K562 (cell line): ENCODE measurements around the gene ELMO1. TPM values are rescaled to one million over a fixed set of nuclear protein-coding genes. Genes with fewer than 3 reads are reported as not detected.

ENCODE experiments used
- ATF1 ChIP-seq, 2 experiments: fragments of 450-650 bp in 1 of 2; IDR thresholded peaks; 2 replicates each; pipeline ENCODE4 v1.6.1; 2016; ENCODE audit warnings: missing compliant biosample characterization in 1 of 2, missing genetic modification characterization in 1 of 2
- DDX20 ChIP-seq: fragments of 450-650 bp; IDR thresholded peaks from 2 replicates; pipeline ENCODE4 v1.6.1; 2016; ENCODE audit warnings: missing genetic modification characterization, low read depth, mild to moderate bottlenecking, missing compliant biosample characterization, moderate library complexity
- ELF4 ChIP-seq: fragments of 450-650 bp; formaldehyde crosslinking; IDR thresholded peaks from 2 replicates; pipeline ENCODE4 v1.4.0; 2022; ENCODE audit warnings: missing genetic modification characterization
- HNRNPH1 ChIP-seq: fragments of 200-400 bp; formaldehyde crosslinking; optimal IDR thresholded peaks from 2 replicates; pipeline ENCODE3; 2017; ENCODE audit warnings: low read depth, mild to moderate bottlenecking, low read length, moderate library complexity
- ILF3 ChIP-seq: fragments of 450-650 bp; IDR thresholded peaks from 2 replicates; pipeline ENCODE4 v1.6.1; 2018; ENCODE audit warnings: antibody characterized with exemption, mild to moderate bottlenecking, moderate library complexity, borderline replicate concordance
- MTA3 ChIP-seq: fragments of 450-650 bp; formaldehyde crosslinking; IDR thresholded peaks from 2 replicates; pipeline ENCODE4 v1.6.1; 2017; ENCODE audit warnings: mild to moderate bottlenecking, borderline replicate concordance
- NEUROD1 ChIP-seq: fragments of 150-350 bp; IDR thresholded peaks from 2 replicates; pipeline ENCODE4 v1.6.1; 2014; ENCODE audit warnings: borderline replicate concordance, low read length, low read depth; ENCODE audit not compliant: partially characterized antibody
- POLR2A ChIP-seq: fragments of 450-650 bp; conservative IDR thresholded peaks from 2 replicates; pipeline ENCODE4 v1.6.1; 2016
- POLR2AphosphoS5 ChIP-seq: IDR thresholded peaks from 2 replicates; pipeline ENCODE4 v1.6.1; 2011; ENCODE audit warnings: mild to moderate bottlenecking, low read depth, low read length, moderate library complexity; ENCODE audit not compliant: control insufficient read depth, insufficient read depth
- SMAD3 ChIP-seq: fragments of 450-650 bp; formaldehyde crosslinking; conservative IDR thresholded peaks from 2 replicates; pipeline ENCODE4 v1.4.0; 2020; ENCODE audit warnings: mild to moderate bottlenecking
- STAT5A ChIP-seq: IDR thresholded peaks from 2 replicates; pipeline ENCODE4 v1.6.1; 2012; ENCODE audit warnings: low read length, inconsistent platforms, borderline replicate concordance
- TAL1 ChIP-seq: fragments of 450-650 bp; IDR thresholded peaks from 2 replicates; pipeline ENCODE4 v1.6.1; 2016; ENCODE audit warnings: mild to moderate bottlenecking
- TRIM24 ChIP-seq, 2 experiments: fragments of 450-650 bp; IDR thresholded peaks; 2 replicates each; pipeline ENCODE4 v1.6.1; 2016
- ZNF197 ChIP-seq: fragments of 200-800 bp; sonication (Bioruptor generic); IDR thresholded peaks from 2 replicates; pipeline ENCODE4 v1.6.1; 2016; ENCODE audit warnings: low read depth, missing genetic modification characterization, missing compliant biosample characterization
- ZNF274 ChIP-seq: IDR thresholded peaks from 2 replicates; pipeline ENCODE4 v1.6.1; 2011; ENCODE audit warnings: low read depth, mild to moderate bottlenecking, low read length, moderate library complexity, borderline replicate concordance
- ZNF699 ChIP-seq: fragments of 250-450 bp; sonication (Bioruptor Pico); IDR thresholded peaks from 2 replicates; pipeline ENCODE4 v1.8.0; 2021; ENCODE audit warnings: mild to moderate bottlenecking, moderate library complexity; ENCODE audit not compliant: insufficient replicate concordance
- polyA plus RNA-seq, 8 experiments: library from polyadenylated mRNA; depleted of rRNA in 4 of 8; stranded (reverse) in 5 of 8; unstranded in 3 of 8; fragments of >200 nt; fragmentation: Nextera tagmentation in 2 of 8; fragmentation: Illumina TruSeq in 1 of 8; extraction: Ambion mirVana in 2 of 8; extraction: Trizol in 1 of 8; gene quantifications; 2 replicates each; pipeline versions ENCODE4 v1.2.1 to v1.2.3, GENCODE V29; 2011 to 2014; ENCODE audit warnings: inconsistent platforms in 1 of 8, missing spikeins in 1 of 8
- total RNA-seq, 7 experiments: library from RNA; depleted of rRNA in 6 of 7; stranded (reverse); fragments of >200 nt in 6 of 7; fragmentation: Illumina TruSeq in 2 of 7; extraction: Trizol in 2 of 7; gene quantifications; 2 replicates each; pipeline versions ENCODE4 v1.2.1 to v1.2.3, GENCODE V29; 2011 to 2021; ENCODE audit warnings: low replicate concordance in 1 of 7
- TF ChIP-seq, protein P1 (sequence below), 2 experiments: fragments of 450-650 bp; IDR thresholded peaks; 2 replicates each; pipeline ENCODE4 v1.6.1; 2018; ENCODE audit warnings: mild to moderate bottlenecking in 2 of 2, low read depth in 1 of 2; ENCODE audit not compliant: partially characterized antibody in 2 of 2
- TF ChIP-seq, protein P2 (sequence below): fragments of 450-650 bp; formaldehyde crosslinking; IDR thresholded peaks from 2 replicates; pipeline ENCODE4 v1.4.0; 2022; ENCODE audit warnings: mild to moderate bottlenecking, moderate library complexity
- TF ChIP-seq, protein P3 (sequence below): sonication (generic); IDR thresholded peaks from 2 replicates; pipeline ENCODE4 v1.6.1; 2016
- TF ChIP-seq, protein P4 (sequence below): fragments of 450-650 bp; IDR thresholded peaks from 2 replicates; pipeline ENCODE4 v1.6.1; 2016; ENCODE audit warnings: low read depth, mild to moderate bottlenecking, moderate library complexity

Gene ELMO1
- total and polyA plus RNA-seq, 9 of the 15 experiments (the other 6 are each of a cell fraction or from before 2014, with no cell fraction given): 0.36 to 7.2 (median 3.6) TPM

DNA sequence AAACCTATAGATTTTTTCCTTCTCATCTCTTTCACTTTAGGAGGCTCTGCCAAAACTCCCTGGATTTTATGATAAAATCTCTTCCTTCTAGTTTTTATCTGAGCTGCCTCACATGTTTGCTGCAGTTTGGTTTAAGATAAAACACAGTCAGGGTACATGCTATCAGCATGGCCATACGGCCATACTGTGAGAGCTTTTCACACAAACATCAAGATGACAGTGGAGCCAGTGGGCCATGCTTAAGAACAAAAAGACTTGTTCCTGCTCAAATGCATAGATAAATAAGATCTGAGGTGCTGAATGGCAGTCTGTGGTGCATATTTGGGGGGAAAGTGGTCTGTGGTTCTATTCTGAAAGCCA, 91.0 kb downstream of the ELMO1 start (continued):
- TF ChIP-seq, protein P1, sequence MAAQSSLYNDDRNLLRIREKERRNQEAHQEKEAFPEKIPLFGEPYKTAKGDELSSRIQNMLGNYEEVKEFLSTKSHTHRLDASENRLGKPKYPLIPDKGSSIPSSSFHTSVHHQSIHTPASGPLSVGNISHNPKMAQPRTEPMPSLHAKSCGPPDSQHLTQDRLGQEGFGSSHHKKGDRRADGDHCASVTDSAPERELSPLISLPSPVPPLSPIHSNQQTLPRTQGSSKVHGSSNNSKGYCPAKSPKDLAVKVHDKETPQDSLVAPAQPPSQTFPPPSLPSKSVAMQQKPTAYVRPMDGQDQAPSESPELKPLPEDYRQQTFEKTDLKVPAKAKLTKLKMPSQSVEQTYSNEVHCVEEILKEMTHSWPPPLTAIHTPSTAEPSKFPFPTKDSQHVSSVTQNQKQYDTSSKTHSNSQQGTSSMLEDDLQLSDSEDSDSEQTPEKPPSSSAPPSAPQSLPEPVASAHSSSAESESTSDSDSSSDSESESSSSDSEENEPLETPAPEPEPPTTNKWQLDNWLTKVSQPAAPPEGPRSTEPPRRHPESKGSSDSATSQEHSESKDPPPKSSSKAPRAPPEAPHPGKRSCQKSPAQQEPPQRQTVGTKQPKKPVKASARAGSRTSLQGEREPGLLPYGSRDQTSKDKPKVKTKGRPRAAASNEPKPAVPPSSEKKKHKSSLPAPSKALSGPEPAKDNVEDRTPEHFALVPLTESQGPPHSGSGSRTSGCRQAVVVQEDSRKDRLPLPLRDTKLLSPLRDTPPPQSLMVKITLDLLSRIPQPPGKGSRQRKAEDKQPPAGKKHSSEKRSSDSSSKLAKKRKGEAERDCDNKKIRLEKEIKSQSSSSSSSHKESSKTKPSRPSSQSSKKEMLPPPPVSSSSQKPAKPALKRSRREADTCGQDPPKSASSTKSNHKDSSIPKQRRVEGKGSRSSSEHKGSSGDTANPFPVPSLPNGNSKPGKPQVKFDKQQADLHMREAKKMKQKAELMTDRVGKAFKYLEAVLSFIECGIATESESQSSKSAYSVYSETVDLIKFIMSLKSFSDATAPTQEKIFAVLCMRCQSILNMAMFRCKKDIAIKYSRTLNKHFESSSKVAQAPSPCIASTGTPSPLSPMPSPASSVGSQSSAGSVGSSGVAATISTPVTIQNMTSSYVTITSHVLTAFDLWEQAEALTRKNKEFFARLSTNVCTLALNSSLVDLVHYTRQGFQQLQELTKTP (IDR thresholded peaks at IDR 0.05; ENCODE audit: low read depth in 1 of 2, partially characterized antibody in 2 of 2): peak in 1 of 2 experiments; percentile 31
- peak; percentile 95 for TF ChIP-seq TAL1
- TF ChIP-seq, protein P2, sequence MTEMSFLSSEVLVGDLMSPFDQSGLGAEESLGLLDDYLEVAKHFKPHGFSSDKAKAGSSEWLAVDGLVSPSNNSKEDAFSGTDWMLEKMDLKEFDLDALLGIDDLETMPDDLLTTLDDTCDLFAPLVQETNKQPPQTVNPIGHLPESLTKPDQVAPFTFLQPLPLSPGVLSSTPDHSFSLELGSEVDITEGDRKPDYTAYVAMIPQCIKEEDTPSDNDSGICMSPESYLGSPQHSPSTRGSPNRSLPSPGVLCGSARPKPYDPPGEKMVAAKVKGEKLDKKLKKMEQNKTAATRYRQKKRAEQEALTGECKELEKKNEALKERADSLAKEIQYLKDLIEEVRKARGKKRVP: 0 out of 2 replicates have a peak, but pooled peaks have one; percentile 41
- peak; percentile 87 for TF ChIP-seq STAT5A
- peak; percentile 55; the same call in 1 of the 2 replicates for TF ChIP-seq ZNF197
- no peak for TF ChIP-seq POLR2A
- no peak for TF ChIP-seq ZNF274
- 0 out of 2 replicates have a peak, but pooled peaks have one; percentile 51 for TF ChIP-seq SMAD3 (CRISPR knock-in tag)
- TF ChIP-seq ATF1 (CRISPR knock-in tag; IDR thresholded peaks at IDR 0.05): no peak
- 0 out of 2 replicates have a peak, but pooled peaks have one; percentile 19 for TF ChIP-seq ATF1 (tag; IDR thresholded peaks at IDR 0.05)
- peak; percentile 62 to 79; a peak in 3 of 4 replicates for TF ChIP-seq TRIM24 (IDR thresholded peaks at IDR 0.05)
- TF ChIP-seq NEUROD1: peak; percentile 76
- 0 out of 2 replicates have a peak, but pooled peaks have one; percentile 69 for TF ChIP-seq ELF4 (CRISPR knock-in tag)
- TF ChIP-seq, protein P3, sequence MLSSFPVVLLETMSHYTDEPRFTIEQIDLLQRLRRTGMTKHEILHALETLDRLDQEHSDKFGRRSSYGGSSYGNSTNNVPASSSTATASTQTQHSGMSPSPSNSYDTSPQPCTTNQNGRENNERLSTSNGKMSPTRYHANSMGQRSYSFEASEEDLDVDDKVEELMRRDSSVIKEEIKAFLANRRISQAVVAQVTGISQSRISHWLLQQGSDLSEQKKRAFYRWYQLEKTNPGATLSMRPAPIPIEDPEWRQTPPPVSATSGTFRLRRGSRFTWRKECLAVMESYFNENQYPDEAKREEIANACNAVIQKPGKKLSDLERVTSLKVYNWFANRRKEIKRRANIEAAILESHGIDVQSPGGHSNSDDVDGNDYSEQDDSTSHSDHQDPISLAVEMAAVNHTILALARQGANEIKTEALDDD: peak; percentile 47; the same call in 1 of the 2 replicates
- TF ChIP-seq POLR2AphosphoS5: peak; percentile 87
- TF ChIP-seq HNRNPH1: no peak
- 0 out of 2 replicates have a peak, but pooled peaks have one; percentile 51 for TF ChIP-seq DDX20 (tag)
- TF ChIP-seq ZNF699: no peak
- TF ChIP-seq MTA3: peak; percentile 46; the same call in 1 of the 2 replicates
- TF ChIP-seq, protein P4, sequence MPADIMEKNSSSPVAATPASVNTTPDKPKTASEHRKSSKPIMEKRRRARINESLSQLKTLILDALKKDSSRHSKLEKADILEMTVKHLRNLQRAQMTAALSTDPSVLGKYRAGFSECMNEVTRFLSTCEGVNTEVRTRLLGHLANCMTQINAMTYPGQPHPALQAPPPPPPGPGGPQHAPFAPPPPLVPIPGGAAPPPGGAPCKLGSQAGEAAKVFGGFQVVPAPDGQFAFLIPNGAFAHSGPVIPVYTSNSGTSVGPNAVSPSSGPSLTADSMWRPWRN: peak; percentile 53; the same call in 1 of the 2 replicates
- peak; percentile 83 for TF ChIP-seq ILF3
